Left lobe of liver (tissue), 2 donors: Measurements from ENCODE around the gene SLC16A6. TPM values are rescaled to one million over a fixed set of nuclear protein-coding genes. Genes with fewer than 3 reads are reported as not detected.
"Not testable (repeated sequence)": the region's sequence is repeated elsewhere in the genome, so short reads cannot be mapped to it uniquely, and the experiment has no call there.

ENCODE experiments used
- ATAC-seq: fragments of 200-7000 bp; cut with Tn5 transposase; one replicate; pipeline ENCODE4 v1.9.1; 2020; ENCODE audit warnings: mild to moderate bottlenecking, moderate library complexity
- DNase-seq: peaks from one replicate; pipeline ENCODE4 v3.0.0-alpha.2; 2020; ENCODE audit warnings: low spot score
- total RNA-seq: library from RNA; stranded (reverse); gene quantifications from one replicate; pipeline ENCODE4 v1.2.1, GENCODE V29; 2021
- donor health status: DM: no; HTN: no; CAD: no; lungs with moderate emphysema.
- donor health status: DM: no; HTN: yes; CAD: no.

SLC16A6 gene
- total RNA-seq, 1 donor from 2014 or later, result 0.40 TPM

DNA sequence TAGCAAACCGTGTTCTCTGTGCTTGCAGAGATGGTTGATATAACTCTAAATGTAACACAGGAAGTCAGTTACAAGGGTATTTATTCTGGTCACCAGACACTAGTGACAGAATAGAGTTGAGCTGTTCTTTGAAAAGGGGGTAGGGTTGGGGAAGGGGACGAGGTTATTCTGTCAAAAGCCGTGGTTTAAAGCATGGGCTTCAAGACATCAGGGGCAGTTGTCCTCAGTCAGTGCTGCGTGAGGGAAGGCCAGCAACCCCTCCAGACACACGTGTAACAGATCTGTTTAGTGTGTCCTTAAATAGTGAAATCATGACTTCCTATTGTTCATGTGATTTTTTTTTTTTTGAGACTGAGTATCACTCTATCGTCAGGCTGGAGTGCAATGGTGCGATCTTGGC lies 37.5 kb downstream of the SLC16A6 start:
- not testable (repeated sequence) for ATAC-seq
- peak; percentile 30 for DNase-seq

DNA sequence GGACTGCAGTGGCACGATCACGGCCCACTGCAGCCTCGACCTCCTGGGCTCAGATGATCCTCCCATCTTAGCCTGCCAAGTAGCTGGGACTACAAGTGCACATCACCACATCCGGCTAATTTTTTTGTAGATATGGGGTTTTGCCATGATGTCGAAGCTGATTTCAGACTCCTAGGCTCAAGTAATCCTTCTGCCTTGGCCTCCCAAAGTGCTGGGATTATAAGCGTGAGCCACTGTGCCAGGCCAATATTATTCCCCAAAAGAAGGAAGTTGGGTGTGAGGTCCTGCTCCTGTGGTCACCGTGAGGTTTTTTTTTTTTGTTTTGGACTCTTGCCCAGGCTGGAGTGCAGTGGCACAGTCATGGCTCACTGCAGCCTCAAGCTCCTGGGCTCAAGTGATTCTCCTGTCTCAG lies 41.6 kb downstream of the SLC16A6 start:
- ATAC-seq (no peak), DNase-seq (peak; percentile 40)

DNA sequence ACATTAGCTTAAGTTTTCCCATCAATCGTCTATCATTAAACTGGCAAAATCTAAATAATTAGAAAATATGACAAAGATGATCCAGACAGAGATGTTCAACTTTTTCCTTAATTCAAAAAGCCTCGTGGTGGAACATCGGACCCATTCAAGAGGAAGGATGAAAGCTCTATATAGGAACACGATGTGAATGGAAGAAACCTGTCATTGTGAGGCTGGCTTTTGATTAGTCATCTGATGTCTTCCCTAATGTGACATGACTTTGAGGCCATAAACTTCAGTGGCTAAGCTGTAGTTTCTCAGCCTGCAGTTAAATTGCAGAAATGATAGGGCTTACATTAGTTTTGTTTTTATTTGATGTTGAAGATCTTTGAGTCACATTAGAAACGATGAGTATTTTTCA lies 42.0 kb downstream of the SLC16A6 start:
- DNase-seq (no peak), ATAC-seq (no peak)

- peak; percentile 45 for ATAC-seq
- DNase-seq, result no peak
These were observed 42.6 kb downstream of the SLC16A6 start for GRCh38 chr17:68248199-68248825.

DNA sequence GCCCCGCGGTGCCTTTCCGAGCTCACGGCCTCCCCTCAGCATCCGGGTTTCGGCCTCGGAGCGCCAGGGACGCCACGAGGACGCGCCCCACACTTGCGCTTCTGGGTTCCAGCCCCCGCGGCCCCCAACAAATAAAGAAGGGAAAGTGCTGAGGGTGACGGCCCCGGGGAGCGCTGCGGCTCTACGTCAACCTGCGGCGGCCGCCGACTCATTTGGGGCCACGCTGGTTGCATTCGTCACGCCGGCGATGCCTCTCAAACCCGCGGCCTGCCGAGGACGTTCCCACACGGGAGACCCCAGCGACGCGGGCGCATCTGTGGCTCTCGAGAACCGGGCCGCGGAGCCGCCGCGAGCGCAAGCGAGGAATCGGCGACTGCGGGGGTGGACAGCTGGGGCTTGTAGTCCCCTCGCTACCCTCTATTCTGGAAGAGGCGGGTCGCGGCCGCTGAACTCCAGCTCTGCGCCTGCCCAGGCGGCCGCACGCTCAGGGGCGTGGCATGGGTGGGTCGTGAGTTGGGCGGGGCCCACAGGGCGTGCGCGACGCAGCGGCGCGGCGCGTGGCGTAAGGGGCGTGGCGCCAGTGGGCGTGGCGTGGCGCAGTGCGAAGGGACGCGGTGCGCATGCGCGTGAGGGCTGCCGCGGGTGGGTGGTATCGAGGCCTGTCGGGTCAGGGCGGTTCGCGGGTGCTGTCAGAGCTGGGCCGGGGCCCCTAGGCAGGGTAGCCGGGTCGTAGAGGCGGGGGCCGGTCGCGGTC lies 43.3 kb downstream of the SLC16A6 start, which contains the start of gene AMZ2:
TSS of gene AMZ2 (plus strand) at position 599 of the 754 bp plus-strand sequence. CDS start 2,145 bp downstream, outside the sequence.
- DNase-seq, result peak; percentile 97
- ATAC-seq, result peak; percentile 98

GRCh38 chr17:68246271-68247028 lies 44.5 kb downstream of the SLC16A6 start:
- peak; percentile 47 for DNase-seq
- ATAC-seq, result no peak

DNA sequence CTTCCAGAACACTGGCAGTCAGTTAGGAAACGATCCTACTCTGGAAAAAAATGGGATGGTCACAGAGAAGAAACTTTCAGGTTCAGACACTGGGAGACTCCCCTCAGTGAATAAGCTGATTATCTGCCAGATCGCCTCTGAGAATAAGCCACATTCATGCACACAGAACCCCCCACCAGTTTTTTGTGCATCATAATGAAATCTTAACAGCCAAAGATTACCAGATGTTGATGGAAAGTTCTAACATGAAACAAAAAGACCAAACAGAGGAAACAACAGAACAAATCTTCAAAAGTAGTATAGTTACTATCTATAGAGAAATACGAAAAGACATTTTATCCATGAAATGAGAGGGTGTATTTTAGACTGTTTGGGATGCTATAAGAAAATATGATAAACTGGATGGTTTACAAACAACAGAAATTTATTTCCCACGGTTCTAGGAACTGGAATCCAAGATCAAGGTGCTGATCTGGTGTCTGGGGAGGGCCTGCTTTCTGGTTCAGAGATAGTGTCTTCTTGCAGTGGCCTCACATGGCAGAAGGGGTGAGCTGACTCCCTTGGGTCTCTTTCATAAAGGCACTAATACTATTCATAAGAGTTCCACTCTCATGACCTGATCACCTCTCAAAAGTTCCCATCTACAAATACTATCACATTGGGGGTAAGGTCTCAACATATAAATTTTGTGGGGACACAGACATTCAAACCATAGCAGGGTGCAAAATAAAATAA lies 51.1 kb downstream of the SLC16A6 start:
- ATAC-seq (no peak), DNase-seq (no peak)

GRCh38 chr17:68238871-68239253 lies 52.1 kb downstream of the SLC16A6 start:
- ATAC-seq (no peak), DNase-seq (no peak)

DNA sequence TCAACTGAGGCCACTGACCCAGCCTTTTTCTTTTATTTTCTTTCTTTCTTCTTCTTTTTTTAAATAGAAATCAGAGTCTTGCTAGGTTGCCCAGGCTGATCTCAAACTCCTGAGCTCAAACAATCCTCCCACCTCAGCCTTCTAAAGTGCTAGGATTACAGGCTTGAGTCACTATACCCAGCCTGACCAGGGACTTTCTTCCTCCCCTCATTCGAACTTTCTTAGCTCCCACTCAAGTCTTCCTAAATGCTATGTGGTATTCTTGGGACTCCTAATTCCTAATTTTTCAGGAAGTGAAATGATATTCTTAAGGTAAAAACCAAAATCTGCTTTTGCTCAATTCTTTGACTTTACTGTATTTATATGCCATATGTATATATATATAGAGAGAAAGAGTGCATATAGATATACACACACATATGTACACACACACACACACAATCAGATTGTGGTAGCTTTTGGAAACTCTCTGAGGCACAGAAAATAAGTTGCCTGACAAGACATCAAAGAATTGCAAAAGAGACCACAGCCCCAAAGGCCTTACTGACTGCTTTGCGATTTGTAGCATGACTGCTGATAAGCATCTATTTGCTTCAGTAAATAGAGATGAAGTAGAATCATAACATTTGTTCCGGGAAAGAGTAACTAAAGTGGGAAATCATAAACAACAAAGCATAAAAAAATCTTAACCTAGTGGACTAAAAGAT lies 52.6 kb downstream of the SLC16A6 start:
- ATAC-seq (no peak), DNase-seq (no peak)

GRCh38 chr17:68237369-68238163 lies 53.4 kb downstream of the SLC16A6 start:
- not testable (repeated sequence) for DNase-seq
- ATAC-seq, result peak; percentile 48

DNA sequence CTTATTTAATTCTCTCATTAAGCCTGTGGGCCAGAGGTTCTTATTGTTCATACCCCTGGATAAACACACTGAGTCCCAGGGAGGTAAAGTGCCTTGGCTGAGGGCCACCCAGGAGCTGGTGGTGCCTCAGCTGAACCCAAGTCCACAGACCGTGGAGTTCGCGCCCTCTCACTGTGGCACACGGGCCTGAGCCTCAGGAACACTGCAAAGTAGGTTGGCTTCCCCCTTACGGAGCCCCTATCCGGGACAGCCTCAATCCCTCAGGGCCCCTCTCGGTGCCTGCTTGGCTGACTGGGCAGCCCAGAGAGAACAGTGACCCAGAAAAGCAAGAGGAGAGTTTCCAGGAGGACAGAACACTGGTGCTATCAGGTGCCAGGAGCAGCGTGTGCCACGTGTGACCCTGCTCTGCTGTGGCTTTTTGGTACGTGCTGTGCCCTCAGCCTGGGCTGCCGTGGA lies 55.6 kb downstream of the SLC16A6 start:
- ATAC-seq, result peak; percentile 23

GRCh38 chr17:68234726-68235335 lies 56.1 kb downstream of the SLC16A6 start:
- DNase-seq, result not testable (repeated sequence)
- peak; percentile 34 for ATAC-seq

More for the DNA sequence above, 55.6 kb downstream of the SLC16A6 start:
- not testable (repeated sequence) for DNase-seq

DNA sequence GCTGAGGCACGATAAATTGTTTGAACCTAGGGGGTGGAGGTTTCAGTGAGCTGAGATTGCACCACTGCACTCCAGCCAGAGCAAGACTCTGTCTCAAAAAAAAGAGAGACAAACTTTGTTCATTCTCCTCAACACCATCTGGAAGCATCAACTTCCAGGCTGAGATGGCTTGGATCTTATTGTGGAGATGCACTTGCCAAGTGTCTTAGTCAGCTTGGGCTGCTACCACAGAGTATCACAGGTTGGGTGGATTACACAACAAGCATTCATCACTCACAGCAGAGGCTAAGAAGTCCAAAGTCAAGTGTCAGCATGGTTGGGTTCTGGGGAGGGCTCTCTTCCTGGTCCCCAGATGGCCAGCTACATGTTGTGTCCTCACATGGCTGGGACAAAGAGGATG lies 58.2 kb downstream of the SLC16A6 start:
- not testable (repeated sequence) for DNase-seq
- peak; percentile 37 for ATAC-seq

DNA sequence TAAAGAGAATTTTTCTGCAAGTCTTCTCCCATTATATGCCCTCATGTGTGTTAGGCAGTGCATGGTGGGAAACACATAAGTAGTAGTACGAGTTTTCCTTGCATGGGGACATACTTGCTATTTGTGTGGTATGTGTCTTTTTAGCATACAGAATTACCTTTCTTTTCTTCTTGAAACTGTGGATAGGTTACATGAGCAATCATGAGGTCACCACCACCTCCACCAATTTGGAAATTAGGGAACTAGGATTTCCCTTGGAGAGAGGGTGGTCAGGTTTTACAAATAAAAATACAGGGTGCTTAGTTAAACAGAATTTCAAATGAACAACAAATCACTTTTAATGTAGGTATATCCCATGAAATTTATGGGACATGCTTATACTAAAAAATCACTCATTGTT lies 59.4 kb downstream of the SLC16A6 start:
- no peak for ATAC-seq

DNA sequence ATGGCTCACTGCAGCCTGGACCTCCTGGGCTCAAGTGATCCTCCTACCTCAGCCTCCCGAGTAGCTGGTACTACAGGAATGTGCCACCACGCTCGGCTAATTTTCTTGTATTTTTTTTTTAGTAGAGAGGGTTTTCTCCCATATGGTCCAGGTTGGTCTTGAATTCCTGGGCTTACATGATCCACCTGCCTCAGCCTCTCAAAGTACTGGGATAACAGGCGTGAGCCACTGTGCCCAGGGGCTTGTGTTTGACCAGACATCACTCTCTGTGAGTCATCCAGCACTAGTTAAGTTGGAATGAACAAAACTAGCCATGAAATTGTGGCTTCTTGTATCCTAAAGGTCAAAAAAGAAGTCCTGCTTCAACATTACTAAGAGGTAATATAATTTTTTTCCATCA lies 59.8 kb downstream of the SLC16A6 start:
- DNase-seq, ATAC-seq: not testable (repeated sequence)

More for the DNA sequence above, 59.4 kb downstream of the SLC16A6 start:
- no peak for DNase-seq

DNA sequence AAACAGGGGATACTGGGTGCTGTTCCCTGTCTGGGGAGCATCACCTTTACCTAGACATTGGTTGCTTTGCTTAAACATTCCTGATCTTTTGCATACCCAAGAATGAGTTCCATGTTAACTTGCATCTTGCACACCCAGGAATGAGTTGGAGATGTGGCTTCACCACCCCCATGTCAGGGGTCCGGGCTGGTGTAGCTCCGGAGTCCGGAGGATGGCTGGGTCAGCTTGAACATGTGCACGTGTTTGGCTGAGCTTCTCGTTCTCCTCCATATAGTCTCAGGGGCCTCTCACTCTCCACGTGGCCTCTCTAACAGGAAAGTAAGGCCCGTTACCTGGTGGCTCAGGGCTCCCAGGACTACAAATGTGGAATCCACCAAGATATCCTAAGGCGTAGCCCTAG lies 61.3 kb downstream of the SLC16A6 start:
- ATAC-seq, result no peak
- no peak for DNase-seq

- DNase-seq, result no peak
- ATAC-seq, result no peak
These were observed 61.9 kb downstream of the SLC16A6 start for GRCh38 chr17:68228817-68229570.
